BLaER1 treated with 17β-estradiol and CSF1 and Interleukin-3, amounts not matched to agents 10 nM and 100 nM (cell line): ENCODE measurements around the gene PANK2.

Experiments
- H3K27ac ChIP-seq, 11 experiments: shearing (Covaris generic); formaldehyde crosslinking; 2 replicates each; pipeline ENCODE4 v1.8.1; 2022
- H3K27me3 ChIP-seq, 11 experiments: shearing (Covaris generic); formaldehyde crosslinking; 2 replicates each; pipeline ENCODE4 v1.8.1; 2022
- H3K36me3 ChIP-seq, 11 experiments: shearing (Covaris generic); formaldehyde crosslinking; 2 replicates each; pipeline ENCODE4 v1.8.1; 2022
- H3K4me1 ChIP-seq, 10 experiments: shearing (Covaris generic); formaldehyde crosslinking; 2 replicates each; pipeline ENCODE4 v1.8.1; 2022
- H3K4me2 ChIP-seq, 11 experiments: shearing (Covaris generic); formaldehyde crosslinking; 2 replicates each; pipeline ENCODE4 v1.8.1; 2022
- H3K4me3 ChIP-seq, 10 experiments: shearing (Covaris generic); formaldehyde crosslinking; 2 replicates each; pipeline ENCODE4 v1.8.1; 2022
- H3K9ac ChIP-seq, 11 experiments: shearing (Covaris generic); formaldehyde crosslinking; 2 replicates each; pipeline ENCODE4 v1.8.1; 2022
- H3K9me3 ChIP-seq, 11 experiments: shearing (Covaris generic); formaldehyde crosslinking; replicated peaks in 1 of 11; 2 replicates each; pipeline ENCODE4 v1.8.1; 2022
- H4K20me1 ChIP-seq, 11 experiments: shearing (Covaris generic); formaldehyde crosslinking; 2 replicates each; pipeline ENCODE4 v1.8.1; 2022
- Cebpa-rat ChIP-seq, 11 experiments: shearing (Covaris generic); IDR thresholded peaks; 2 replicates each; pipeline ENCODE4 v1.8.1; 2022

Gene PANK2

DNA sequence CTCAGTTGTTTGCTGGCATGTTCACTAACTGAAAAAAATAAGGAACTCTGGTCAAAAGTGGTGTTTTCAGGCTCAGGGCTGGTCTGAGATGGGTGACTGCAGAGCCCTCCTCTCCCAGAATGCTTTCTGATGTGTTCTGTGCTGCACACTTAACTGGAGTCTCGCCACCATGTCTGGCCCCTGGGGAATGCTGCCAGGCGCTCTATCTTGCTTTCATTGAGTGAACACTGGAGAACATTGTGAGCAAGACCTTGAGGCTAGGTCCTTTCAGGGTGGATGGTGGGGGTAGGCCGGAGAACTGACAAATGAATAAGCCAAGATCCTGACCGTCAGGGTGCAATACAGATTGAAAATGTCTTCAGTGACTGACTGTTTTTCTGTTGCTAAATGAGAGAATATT, 19.5 kb downstream of the PANK2 start:
- H3K4me1 ChIP-seq, result peaks cover 3 to 60% (median 38%) of the 10 kb centered on the region in 10 experiments; a peak in 18 of 20 replicates
- H3K36me3 ChIP-seq, result peaks cover 60 to 99% (median 77%) of the 10 kb centered on the region in 11 experiments
- no peaks in the 10 kb centered on the region for H3K9me3 ChIP-seq
- H3K9ac ChIP-seq, result no peak overlapping the region; a peak in 2 of 22 replicates
- H3K4me2 ChIP-seq, result peak overlapping the region in 2 of 11 experiments; percentile 22 to 36; a peak in 1 of 22 replicates
- TF ChIP-seq Cebpa-rat (IDR thresholded peaks at IDR 0.05), result no peak
- H3K27ac ChIP-seq, result 0 out of 22 replicates have a peak overlapping the region, but pooled peaks of 1 of the 11 experiments have one; percentile 1
- H4K20me1 ChIP-seq, result peaks cover 82 to 100% (median 99%) of the 10 kb centered on the region in 11 experiments
- no peak overlapping the region for H3K4me3 ChIP-seq
- no peaks in the 10 kb centered on the region for H3K27me3 ChIP-seq

DNA sequence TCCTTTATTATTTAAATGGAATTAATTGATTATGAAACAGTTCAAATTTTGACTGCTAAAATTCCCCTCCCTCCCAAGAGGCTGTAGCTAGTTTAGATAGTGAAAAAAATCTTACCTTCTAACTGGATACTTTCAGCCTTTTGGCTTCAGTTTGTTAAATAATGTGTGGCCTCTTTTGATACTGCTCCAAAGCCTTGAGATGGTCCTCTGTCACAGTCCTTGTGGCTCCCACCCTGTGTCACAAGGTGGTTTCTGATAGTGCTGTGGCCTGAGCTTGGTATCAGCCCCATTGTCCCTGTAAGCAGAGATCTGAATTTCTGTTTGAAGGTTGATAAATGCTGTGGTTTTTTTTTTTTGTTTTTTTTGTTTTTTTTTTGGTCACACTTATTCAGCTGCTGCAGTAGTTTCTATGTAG, 20.8 kb downstream of the PANK2 start:
- H3K27me3 ChIP-seq, result no peaks in the 10 kb centered on the region
- H3K27ac ChIP-seq, result no peak overlapping the region; a peak in 1 of 22 replicates
- no peaks in the 10 kb centered on the region for H3K9me3 ChIP-seq
- H3K4me2 ChIP-seq, result no peak overlapping the region
- peaks cover 0 to 58% (median 28%) of the 10 kb centered on the region in 10 experiments; a peak in 17 of 20 replicates for H3K4me1 ChIP-seq
- no peak for TF ChIP-seq Cebpa-rat (IDR thresholded peaks at IDR 0.05)
- peaks cover 73 to 100% (median 90%) of the 10 kb centered on the region in 11 experiments for H3K36me3 ChIP-seq
- no peak overlapping the region for H3K4me3 ChIP-seq
- peaks cover 76 to 100% (median 99%) of the 10 kb centered on the region in 11 experiments for H4K20me1 ChIP-seq
- H3K9ac ChIP-seq, result 0 out of 22 replicates have a peak overlapping the region, but pooled peaks of 1 of the 11 experiments have one; percentile 25

DNA sequence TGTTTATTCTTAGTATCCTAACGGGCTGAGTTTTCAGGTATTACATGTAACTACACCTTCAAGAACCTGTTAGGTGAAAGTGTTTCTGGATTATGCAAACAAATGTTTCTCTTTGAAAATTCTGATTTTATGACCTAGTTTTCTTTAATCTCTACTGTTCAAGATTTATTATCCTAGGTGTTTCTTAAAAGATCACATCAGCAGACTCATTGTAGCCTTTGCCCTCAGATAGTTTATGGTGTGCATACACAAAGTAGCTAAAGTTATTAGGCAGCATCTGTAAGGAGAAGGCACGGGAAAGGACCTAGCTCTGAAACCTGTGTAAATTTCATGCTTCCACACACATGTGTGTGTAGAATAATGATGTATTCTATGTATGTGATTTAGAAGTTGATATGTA, 21.7 kb downstream of the PANK2 start:
- no peak for TF ChIP-seq Cebpa-rat (IDR thresholded peaks at IDR 0.05)
- Histone ChIP-seq H3K4me2 (no peak overlapping the region), H3K27me3 (no peaks in the 10 kb centered on the region), H3K4me1 (peaks cover 0 to 58% (median 24%) of the 10 kb centered on the region in 10 experiments; a peak in 17 of 20 replicates), H3K9me3 (no peaks in the 10 kb centered on the region), H3K4me3 (no peak overlapping the region), H4K20me1 (peaks cover 70 to 100% (median 99%) of the 10 kb centered on the region in 11 experiments), H3K9ac (no peak overlapping the region), H3K36me3 (peaks cover 81 to 100% (median 96%) of the 10 kb centered on the region in 11 experiments), H3K27ac (no peak overlapping the region)

DNA sequence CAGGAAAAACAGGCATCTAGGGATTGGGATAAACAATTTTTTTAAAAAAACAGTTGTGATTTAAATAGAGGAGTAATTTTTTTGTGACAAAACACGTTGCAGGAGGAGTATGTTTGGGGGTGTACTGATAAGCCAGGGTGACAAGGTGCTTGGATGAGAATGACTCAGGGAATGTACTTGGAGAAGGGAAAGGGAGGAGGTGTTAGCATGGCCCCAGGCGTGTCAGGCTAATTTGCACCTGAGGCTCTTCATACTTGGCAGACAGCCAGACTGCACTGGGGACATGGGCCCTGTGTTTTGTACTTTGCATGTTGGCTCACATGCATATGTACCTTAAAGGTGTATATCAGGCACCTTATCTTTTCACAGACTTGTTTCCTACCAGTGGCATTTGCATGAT, 22.8 kb downstream of the PANK2 start:
- Histone ChIP-seq H3K9ac (no peak overlapping the region), H3K4me2 (no peak overlapping the region), H3K9me3 (no peaks in the 10 kb centered on the region), H3K4me1 (peaks cover 0 to 58% (median 15%) of the 10 kb centered on the region in 10 experiments; a peak in 17 of 20 replicates), H3K36me3 (peaks cover 91 to 100% (median 99%) of the 10 kb centered on the region in 11 experiments), H3K4me3 (no peak overlapping the region), H3K27me3 (no peaks in the 10 kb centered on the region), H3K27ac (no peak overlapping the region), H4K20me1 (peaks cover 70 to 100% (median 100%) of the 10 kb centered on the region in 11 experiments)
- TF ChIP-seq Cebpa-rat (IDR thresholded peaks at IDR 0.05), result no peak

DNA sequence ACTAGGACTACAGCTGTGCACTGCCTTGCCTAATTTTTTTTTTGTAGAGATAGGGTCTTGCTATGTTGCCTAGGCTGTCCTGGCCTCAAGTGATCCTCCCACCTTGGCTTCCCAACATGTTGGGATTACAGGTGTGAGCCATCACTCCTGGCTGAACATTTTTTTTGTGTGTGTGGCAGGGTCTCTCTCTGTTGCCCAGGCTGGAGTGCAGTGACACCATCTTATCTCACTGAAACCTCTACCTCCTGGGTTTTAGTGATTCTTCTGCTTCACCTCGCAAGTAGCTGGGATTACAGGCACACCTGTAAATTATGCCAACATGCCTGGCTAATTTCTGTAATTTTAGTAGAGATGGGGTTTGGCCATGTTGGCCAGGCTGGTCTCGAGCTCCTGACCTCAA, 25.3 kb downstream of the PANK2 start:
- TF ChIP-seq Cebpa-rat (IDR thresholded peaks at IDR 0.05), result no peak
- peaks cover 95 to 100% (median 99%) of the 10 kb centered on the region in 11 experiments for H3K36me3 ChIP-seq

DNA sequence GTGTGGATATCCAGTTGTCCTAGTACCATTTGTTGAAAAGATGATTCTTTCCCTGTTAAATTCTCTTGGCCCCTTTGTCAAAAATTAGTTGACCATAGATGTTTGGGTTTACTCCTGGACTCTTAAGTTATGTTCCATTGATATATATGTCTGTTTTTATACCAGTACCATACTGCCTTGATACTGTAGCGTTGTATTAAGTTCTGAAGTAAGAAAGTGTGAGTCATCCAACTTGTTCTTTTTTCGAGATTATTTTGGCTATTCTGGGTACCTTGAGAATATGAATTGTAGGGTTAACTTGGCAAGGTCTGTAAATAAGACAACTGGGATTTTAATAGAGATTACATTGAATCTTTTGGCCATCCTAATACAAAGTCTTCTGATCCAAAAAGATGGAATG, 26.5 kb downstream of the PANK2 start:
- Histone ChIP-seq H3K27ac (peak overlapping the region in 1 of 11 experiments; percentile 26; a peak in 1 of 22 replicates), H3K9ac (no peak overlapping the region), H3K4me1 (peaks cover 5 to 57% (median 13%) of the 10 kb centered on the region in 10 experiments; a peak in 19 of 20 replicates), H3K36me3 (peaks cover 95 to 100% (median 99%) of the 10 kb centered on the region in 11 experiments), H4K20me1 (peaks cover 42 to 100% (median 98%) of the 10 kb centered on the region in 11 experiments), H3K27me3 (no peaks in the 10 kb centered on the region), H3K4me2 (peak overlapping the region in 2 of 11 experiments; percentile 66 to 72; a peak in 3 of 22 replicates), H3K9me3 (no peaks in the 10 kb centered on the region), H3K4me3 (no peak overlapping the region)
- no peak for TF ChIP-seq Cebpa-rat (IDR thresholded peaks at IDR 0.05)

More for the DNA sequence above, 25.3 kb downstream of the PANK2 start:
- Histone ChIP-seq H3K4me2 (peak overlapping the region in 2 of 11 experiments; percentile 21 to 23; a peak in 3 of 22 replicates), H3K9me3 (no peaks in the 10 kb centered on the region), H3K27ac (no peak overlapping the region), H3K4me3 (no peak overlapping the region), H3K27me3 (no peaks in the 10 kb centered on the region), H3K4me1 (peaks cover 0 to 51% (median 6%) of the 10 kb centered on the region in 10 experiments; a peak in 10 of 20 replicates), H4K20me1 (peaks cover 54 to 100% (median 100%) of the 10 kb centered on the region in 11 experiments), H3K9ac (0 out of 22 replicates have a peak overlapping the region, but pooled peaks of 1 of the 11 experiments have one; percentile 42)

DNA sequence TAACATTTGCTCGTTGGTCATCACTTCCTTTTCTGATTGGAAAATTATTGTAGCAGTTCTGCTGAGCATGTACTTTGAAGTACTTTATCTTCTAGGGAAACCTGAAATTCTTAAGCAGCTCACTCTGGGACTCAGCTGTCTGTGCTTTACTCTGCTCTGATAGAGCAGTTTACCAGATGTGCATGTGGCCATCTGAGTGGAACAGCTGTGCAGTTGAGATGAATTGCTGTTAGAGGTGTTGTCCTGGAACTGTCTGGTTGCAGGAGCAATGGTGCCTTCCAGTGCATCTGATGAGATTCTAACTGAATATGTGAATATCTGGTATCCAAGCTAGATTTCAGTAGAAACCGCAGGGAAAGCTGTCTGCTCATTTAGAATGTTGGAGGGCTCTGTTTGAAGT, 27.2 kb downstream of the PANK2 start:
- H3K4me2 ChIP-seq, result peak overlapping the region in 2 of 11 experiments; percentile 66 to 72; a peak in 4 of 22 replicates
- peaks cover 39 to 100% (median 99%) of the 10 kb centered on the region in 11 experiments for H4K20me1 ChIP-seq
- no peak overlapping the region for H3K9ac ChIP-seq
- no peak for TF ChIP-seq Cebpa-rat (IDR thresholded peaks at IDR 0.05)
- H3K27ac ChIP-seq, result peak overlapping the region in 1 of 11 experiments; percentile 26; a peak in 1 of 22 replicates
- no peaks in the 10 kb centered on the region for H3K9me3 ChIP-seq
- peaks cover 12 to 64% (median 20%) of the 10 kb centered on the region in 10 experiments for H3K4me1 ChIP-seq
- no peak overlapping the region for H3K4me3 ChIP-seq
- no peaks in the 10 kb centered on the region for H3K27me3 ChIP-seq
- peaks cover 92 to 100% (median 97%) of the 10 kb centered on the region in 11 experiments for H3K36me3 ChIP-seq

DNA sequence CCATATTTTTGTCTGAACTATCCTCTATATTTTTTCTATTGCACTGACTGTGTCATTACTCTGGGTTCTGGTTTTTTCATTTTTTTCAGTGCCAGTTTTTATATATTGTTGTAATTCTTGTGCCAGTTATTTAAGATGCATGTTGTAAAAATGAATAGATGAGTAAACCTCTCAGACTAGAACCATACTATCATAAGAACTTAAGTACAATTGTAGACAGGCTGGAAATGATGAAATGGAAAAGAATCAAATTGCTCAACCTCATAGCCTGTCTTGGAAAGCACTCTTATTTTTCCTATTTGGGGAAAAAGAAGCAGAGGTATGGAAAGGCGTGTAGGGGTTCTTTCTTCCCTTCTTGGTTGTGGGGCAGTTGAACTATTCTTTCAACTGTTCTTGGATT, 30.2 kb downstream of the PANK2 start:
- Histone ChIP-seq H3K27ac (no peak overlapping the region), H3K27me3 (no peaks in the 10 kb centered on the region), H3K9ac (no peak overlapping the region), H4K20me1 (peaks cover 54 to 100% (median 99%) of the 10 kb centered on the region in 11 experiments), H3K4me3 (no peak overlapping the region), H3K36me3 (peaks cover 90 to 100% (median 97%) of the 10 kb centered on the region in 11 experiments), H3K9me3 (no peaks in the 10 kb centered on the region), H3K4me2 (no peak overlapping the region), H3K4me1 (peaks cover 41 to 88% (median 49%) of the 10 kb centered on the region in 10 experiments)
- TF ChIP-seq Cebpa-rat (IDR thresholded peaks at IDR 0.05), result no peak

DNA sequence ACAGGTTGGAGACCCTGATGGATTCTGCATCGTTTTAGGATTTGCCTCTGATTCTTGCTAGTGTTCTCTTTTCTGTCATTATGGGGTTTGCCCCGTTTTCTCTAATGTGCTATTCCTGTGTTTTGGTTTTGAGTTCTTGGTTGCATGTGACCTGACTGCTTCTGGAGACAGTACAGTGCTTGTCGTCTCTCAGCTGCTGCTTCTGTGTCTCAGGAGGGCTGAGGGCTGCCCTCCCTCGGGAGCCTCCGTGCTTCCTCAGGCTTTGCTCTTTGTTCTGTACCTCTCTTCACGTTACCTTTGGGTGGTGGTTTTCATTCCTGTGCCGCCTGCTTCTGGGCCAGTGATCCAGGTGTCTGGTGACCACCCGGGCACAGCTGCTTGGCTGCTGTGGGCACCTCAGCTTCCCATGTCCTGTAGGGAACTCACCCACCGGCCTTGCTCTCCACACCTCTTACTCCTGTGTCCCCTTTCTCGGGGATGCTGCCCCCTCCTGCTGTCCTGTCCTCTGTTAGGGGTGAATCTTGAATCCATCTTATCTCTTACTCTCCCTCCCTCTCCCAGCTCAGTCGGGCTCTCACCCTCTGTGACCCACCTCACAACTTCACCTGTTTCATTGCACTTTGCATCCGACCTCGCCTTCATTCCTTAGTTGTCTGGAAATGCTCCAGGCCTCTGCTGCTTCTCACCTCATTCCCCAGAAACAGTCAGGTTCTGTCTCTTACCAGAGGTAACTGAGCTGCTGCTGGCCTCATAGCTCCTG, 33.2 kb downstream of the PANK2 start:
- H4K20me1 ChIP-seq, result peaks cover 43 to 100% (median 99%) of the 10 kb centered on the region in 11 experiments
- H3K27ac ChIP-seq, result peak overlapping the region in 7 of 11 experiments; percentile 20 to 55 (median 43); a peak in 12 of 22 replicates
- H3K4me1 ChIP-seq, result peaks cover 48 to 88% (median 78%) of the 10 kb centered on the region in 10 experiments
- no peak for TF ChIP-seq Cebpa-rat (IDR thresholded peaks at IDR 0.05)
- no peaks in the 10 kb centered on the region for H3K9me3 ChIP-seq
- H3K36me3 ChIP-seq, result peaks cover 76 to 97% (median 87%) of the 10 kb centered on the region in 11 experiments
- peak overlapping the region; percentile 13 to 81 (median 59); a peak in 21 of 22 replicates for H3K4me2 ChIP-seq
- H3K9ac ChIP-seq, result peak overlapping the region in 9 of 11 experiments; percentile 22 to 62 (median 46); a peak in 13 of 22 replicates
- no peak overlapping the region for H3K4me3 ChIP-seq
- no peaks in the 10 kb centered on the region for H3K27me3 ChIP-seq
